ENCODE data around the gene ATRIP.

ATRIP gene

GRCh38 chr3:48505968-48506504, 59.5 kb downstream of the ATRIP start:
- no peak for DNase-seq

- DNase-seq, result peak; percentile 52
These were observed 60.9 kb downstream of the ATRIP start for GRCh38 chr3:48507256-48508061.

- DNase-seq, result no peak
These were observed 65.0 kb downstream of the ATRIP start for GRCh38 chr3:48511551-48511950.

- no peak for DNase-seq
These were observed 68.1 kb downstream of the ATRIP start for GRCh38 chr3:48514431-48515227.

Data from fibroblast of skin of right quadriceps (primary cell).